HG03064 (cell line): Measurements from ENCODE around the gene GJB3.
"Not testable (repeated sequence)": the region's sequence is repeated elsewhere in the genome, so short reads cannot be mapped to it uniquely, and the experiment has no call there.

ENCODE experiments used
- ATAC-seq: cut with Tn5 transposase; IDR thresholded peaks from one replicate; pipeline ENCODE4 v1.9.1; 2021; ENCODE audit warnings: low read depth; ENCODE audit not compliant: unreplicated experiment

Gene GJB3

DNA sequence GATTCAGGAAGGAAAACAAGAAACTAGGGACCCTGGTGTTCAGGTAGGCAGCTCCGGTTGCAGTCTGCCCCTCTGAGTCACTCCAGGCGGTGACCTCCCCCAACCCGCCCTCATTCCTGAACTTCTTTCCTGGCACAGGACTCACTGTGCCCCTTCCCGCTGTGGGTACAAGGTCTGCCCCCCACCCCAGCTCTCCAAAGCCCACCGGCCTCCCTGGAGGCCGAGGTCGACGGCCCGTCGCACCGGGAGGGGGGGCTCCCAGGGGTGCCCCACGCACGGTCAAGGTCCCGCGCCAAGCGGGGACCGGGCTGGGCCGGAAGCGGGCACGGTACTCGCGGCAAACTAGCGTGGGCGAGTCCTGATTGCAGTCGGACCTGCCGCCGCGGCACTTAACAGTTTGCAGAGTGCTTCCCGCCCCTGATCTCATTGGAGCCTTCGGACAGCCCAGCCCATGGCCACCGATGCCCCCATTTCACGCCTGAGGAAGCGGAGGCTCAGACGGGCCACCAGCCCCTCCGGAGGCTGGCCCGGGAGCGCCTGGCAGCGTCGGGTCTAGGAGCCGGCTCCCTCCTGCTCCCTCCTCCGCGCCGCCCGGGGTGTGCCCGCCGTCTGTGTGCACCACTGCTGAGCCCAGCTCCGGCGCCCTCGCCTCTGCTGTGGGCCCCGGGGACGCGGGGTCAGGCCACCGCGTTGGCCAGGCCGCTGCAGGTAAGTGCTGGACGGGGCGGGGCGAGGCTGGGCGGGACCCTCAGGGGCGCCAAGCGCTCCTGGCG, at the start of gene GJB3:
GJB3 (plus strand) TSS at position 144 of the 773 bp plus-strand sequence. CDS start 3,549 bp downstream, outside the sequence.
- no peak for ATAC-seq

DNA sequence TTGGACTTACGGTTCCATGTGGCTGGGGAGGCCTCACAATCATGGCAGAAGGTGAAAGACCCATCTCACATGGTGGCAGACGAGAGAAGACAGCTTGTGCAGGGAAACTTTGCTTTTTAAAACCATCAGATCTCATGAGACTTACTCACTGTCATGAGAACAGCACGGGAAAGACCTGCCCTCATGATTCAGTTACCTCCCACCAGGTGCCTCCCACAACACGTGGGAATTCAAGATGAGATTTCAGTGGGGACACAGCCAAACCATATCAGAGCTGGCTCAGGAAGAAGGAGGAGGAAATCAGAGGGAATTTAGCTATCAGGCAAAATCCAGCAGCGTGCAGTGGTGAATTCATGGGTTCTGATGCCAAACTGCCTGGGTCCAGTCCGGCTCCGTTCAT, 48.2 kb upstream of the GJB3 start:
- ATAC-seq, result not testable (repeated sequence)

DNA sequence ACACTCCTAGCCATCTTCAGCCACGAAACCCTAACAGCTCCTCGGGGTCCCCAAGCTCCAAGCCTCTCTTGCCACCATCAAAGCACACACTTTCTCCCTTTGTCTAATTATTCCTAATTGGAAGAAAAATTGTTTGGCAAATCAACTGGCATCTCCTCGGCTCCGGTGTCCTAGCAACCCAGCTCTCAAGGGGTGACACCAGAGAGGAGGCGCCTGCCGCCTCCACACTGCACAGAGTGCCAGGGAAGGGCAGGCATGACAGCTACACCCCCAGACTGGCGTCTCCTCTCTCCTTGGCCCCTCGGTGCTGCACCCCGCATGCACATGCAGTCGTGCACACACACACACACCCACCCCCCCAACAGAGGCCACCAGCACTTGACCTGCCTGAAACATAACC, 44.3 kb upstream of the GJB3 start:
- no peak for ATAC-seq

DNA sequence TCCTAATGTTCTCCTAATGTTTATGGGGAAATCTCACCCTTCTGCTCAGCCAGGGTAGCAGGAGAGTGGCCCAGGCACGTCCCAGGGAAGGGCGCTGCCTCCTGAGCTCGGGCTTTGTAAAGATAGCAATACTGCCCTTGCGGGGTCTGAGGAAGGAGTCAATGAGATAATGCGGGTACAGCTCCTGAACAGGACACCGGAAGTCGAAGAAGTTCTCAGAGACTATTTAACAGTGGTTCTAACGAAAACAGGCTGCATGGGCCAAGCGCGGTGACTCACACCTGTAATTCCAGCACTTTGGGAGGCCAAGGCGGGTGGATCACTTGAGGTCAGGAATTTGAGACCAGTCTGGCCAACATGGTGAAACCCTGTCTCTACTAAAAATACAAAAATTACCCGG, 43.8 kb upstream of the GJB3 start:
- not testable (repeated sequence) for ATAC-seq

DNA sequence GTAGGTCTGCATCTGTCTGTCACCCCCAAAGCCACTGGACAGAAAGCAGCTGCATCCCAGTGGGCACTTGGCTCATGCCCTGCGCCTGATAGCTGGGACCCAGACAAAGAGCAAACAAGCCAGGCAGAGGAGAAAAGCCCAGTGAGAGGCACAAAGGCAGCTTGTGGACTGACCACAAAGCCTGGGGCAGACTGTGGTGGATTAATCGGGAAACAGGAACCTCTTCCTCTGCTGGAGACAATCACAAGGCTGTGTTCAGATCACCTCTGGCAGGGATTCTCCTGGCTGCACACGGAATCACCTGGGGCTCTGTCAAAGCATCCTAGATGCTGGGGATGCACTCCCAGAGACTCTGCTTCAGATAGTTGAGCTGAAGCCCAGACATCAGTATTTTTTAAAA, 41.4 kb upstream of the GJB3 start:
- ATAC-seq, result no peak

DNA sequence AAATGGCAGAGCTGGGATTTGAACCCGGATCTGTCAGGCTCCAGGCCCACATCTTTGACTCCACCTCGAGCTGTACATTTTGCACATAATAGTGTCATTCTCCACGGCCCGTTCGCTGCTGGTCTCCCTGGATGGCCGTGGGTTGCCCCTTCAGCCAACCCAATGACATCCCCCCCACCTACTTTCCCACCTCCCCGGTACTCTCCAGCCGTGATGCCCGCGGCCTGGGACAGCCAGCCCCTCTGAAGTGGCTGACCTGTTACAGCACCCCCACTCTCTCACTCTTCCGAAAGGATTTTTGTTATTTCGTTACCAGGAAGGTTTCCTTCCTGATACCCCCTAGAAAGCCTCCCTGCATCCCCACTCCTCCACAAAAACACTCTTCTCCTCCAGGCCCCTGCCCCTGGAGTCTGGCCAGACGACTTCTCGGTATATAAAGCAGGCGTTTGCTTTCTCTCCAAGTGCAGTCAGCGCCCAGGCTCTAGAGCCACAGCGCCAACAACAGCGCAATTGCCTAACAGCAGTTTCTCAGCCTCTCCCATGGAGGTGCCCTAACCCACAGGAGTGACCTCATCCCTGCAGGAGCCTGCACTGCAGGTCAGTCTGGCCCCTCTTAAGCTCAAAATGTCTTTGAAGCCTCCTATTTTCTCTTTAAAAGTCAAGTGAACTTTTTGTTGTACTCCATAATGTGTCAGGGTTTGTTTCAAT, 40.7 kb upstream of the GJB3 start:
- no peak for ATAC-seq

DNA sequence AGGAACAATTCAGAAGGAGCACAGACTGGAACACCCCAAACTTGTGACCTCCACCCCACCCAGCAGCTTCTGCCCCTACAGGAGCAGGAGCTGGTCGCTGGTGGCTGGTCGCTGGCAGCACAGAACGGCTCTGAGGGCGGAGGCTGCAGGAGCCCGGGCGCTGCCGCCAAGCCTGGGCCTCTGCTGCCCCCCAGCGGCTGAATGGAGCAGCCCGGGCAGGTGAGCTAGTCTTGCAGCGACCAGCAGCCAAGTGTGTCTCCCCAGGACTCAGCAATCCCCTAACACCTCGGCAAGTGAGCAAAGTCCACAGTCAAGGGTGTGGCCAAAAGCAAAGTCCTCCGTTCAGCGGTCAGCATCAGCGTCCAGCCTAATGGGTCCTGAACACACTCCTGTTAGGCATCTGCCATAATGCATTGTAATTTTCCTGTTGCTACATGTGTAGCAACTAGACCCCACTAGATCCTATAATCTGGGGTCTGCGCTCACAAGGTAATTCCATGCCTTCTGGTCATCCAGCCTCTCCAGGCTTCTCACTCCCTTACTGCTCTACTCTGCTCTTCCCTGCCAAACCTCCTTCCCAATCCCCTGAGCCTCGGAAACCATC, 38.2 kb upstream of the GJB3 start:
- ATAC-seq, result no peak

DNA sequence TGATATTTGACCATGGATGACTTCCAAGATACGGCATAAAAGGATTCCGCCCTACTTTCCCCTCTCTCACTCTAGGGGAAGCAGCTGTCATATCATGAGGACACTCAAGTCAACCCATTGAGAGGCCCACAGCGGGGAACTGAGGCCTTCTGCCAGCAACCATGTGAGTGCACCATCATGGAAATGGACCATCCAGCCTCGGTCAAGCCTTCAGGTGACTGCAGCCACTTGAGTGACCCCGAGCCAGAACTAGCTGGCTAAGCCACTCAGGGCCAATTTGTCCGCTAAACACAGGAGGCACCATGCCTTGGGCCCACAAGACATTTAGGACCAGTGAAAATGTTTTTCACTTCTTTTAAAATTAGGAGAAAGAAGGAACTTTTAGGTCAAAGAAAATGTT, 37.2 kb upstream of the GJB3 start:
- ATAC-seq, result no peak

DNA sequence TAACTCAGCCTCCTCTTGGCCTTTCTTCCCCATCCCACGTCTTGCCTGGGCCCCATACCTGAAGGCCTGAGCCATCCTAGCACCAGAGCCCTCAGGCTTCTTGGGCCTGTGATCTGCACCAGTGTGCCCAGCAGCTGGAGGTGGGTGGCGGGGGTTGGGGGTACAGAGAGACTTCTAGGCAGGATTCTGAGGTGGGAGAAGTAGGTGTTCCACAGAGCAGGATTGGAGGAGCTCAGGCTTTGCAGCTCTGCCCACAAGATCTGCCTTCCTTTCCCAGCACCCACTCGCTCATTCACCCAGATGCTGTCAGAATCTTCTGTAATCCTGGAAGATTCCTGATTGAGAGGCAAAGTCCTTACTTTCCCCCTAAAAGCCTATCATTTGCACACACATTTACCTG, 36.2 kb upstream of the GJB3 start:
- ATAC-seq, result no peak

DNA sequence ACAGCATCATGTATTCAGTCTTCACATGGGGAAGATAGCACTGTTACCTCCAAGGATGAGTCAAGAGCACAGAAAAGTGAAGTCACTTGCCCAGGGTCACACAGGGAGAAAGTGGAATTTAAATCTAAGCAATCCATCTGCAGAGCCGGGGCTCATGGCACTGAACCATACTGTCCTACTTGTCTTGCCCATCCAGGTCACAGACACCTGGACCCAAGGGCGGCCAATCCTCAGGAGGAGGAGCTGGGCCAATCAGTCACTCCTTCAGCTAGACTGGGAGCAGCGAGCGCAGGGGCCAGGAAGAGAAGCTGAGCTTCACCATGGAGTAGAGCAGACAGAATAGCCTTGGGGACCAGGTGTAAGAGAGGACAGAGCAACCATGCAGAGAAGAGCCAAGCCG, 35.3 kb upstream of the GJB3 start:
- ATAC-seq, result no peak

DNA sequence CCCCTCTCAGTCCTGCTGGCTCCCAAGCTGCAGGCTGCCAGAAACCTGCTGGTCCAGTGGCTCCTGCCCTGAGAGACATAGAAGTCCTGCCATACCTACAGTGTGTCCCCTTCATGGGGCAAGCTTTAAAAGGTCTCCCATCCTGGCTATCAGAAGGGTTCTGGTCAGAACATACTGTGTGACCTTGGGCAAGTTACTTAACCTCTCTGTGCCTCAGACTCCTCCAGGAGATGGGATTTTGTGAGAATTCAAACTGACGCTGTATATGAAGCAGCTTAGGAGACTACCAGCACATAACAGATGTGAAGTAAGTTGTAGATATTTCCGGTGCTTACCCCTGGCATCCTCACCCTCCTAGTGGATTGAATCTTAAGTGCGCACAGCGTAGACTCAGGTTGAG, 34.9 kb upstream of the GJB3 start:
- ATAC-seq, result no peak

DNA sequence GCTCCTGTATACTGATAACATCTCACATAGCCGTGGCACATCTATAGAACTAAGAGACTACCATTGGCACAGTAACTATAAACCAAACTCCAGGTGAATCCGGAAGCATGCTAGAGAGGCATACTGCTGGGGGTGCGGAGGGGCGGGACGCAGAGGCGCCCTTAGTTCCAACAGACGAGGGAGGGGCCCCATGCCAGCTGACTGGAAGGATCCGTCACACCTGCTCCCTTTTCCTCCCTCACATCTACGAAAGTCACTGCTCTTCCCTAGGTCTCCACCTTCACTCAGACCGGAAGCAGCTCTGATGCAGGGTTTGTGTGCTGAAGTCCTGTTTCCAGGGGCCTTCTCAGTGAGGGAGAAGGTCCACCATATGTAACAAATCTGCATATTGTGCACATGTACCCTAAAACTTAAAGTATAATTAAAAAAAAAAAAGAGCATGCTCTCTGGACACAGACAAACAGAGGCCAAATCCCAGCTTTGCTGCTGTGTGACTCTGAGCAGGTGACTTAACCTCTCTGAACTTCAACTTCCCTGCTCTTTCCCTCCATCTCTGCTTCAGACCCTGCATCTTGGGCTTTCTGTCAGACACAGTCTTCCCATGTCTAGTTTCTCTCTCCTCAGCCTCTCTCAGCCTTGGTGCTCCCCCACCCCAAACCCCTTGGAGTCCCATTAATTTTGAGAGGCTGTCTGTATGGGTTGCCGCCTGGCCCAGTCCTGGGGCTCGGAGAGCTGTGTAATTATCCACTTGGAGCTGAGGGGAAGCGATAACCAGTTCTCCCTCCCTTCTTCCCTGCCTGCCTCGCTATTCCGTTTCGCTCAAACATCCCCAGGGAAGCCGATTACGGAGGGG, 34.0 kb upstream of the GJB3 start:
- no peak for ATAC-seq

DNA sequence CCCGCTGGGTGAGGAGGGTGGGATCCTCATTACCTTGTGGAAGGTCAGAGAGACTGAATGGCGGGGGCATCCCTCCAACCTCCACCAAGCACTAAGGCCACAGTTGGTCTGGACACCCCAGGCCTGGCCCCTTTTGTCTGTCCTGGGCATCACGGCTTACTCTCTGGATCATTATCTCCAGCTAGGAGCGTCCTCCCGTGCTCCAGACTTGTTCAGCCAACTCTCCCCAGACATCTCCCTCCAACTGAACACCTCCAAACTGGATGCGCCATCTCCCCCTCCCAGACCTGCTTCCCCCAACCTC, 33.4 kb upstream of the GJB3 start:
- no peak for ATAC-seq

DNA sequence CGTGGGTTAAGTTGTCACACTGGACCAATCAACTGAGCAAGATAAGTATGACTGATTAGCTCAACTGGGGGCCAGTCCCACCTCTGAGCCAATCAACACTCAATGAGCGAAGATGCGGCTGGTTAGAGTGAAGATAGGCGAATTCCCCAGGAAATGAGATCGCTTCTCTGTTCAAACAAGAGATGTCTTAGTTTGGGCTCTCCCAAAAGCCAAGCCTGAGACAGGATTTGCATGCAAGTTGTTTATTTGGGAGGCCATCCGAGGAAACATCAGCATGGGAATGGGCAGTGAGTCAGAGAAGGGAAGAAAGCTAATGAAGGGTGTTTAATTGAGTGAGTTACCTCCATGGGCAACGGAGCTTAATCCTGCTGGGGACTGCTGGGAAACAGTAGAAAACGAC, 31.0 kb upstream of the GJB3 start:
- ATAC-seq, result no peak

DNA sequence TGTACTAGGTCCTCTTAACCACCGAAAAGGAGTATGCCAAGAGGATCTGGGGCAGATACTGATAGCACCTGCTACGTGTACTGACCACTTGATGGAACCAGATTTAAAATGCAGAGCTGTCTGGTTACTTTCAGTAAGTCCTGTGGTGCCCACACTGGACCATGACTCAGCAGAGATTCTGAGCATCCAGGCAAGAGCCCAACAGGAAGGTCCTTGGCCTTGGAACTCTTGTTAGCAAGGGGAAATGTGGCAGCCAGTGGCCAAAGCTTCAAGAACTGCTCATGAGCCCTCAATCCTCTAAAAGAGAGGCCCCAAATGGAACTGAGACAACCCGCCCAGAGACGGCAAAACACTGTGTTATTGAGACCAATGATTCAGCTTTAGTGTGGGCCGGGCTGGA, 30.4 kb upstream of the GJB3 start:
- ATAC-seq, result no peak

DNA sequence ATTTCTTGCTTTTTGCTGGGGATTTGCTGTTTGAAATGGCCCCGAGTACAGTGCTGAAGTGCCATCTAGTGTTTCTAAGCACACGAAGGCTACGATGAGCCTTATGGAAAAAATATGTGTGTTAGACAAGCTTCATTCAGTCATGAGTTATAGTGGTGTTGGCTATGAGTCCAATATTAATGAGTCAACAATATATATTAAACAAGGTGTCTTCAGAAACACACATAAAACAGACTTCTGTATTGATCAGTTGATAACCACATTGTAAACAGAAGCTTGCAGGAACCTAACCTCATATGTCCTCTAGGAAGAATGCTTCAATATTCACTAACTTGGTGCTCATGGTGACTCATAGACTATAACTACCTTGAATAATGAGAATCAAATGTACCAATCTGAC, 27.9 kb upstream of the GJB3 start:
- ATAC-seq, result no peak

DNA sequence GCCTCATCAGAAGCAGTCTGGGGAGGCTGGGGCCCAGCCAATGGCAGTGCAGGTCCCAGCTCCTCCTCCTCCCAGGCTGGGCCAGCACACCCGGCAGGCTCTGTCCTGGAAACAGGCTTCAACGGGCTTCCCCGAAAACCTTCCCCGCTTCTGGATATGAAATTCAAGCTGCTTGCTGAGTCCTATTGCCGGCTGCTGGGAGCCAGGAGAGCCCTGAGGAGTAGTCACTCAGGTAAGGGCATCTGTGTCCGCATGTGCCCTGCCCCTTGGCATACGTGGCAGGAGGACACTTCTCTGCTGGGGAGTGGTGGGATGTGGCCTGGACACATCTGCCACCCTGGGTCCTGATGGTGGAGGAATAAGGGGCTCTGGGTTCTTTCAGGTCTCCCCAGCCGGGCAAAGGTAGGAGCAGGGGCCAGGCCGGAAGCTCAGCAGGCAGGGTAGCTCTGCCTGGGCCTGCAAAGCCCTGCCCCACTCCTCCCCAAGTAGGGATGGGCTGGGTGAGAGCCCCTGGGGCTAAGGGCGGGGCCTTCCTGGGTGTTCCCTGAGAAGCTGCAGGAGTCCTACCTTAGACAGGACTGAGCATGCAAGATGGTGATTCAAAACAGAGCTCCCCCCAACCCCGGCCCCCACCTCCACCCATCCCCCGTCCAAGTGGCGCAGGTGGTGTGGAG, 25.9 kb upstream of the GJB3 start, which contains the start of gene GJB5:
GJB5 (plus strand) TSS at position 84 of the 674 bp plus-strand sequence. CDS start 2,284 bp downstream, outside the sequence.
- ATAC-seq, result no peak

DNA sequence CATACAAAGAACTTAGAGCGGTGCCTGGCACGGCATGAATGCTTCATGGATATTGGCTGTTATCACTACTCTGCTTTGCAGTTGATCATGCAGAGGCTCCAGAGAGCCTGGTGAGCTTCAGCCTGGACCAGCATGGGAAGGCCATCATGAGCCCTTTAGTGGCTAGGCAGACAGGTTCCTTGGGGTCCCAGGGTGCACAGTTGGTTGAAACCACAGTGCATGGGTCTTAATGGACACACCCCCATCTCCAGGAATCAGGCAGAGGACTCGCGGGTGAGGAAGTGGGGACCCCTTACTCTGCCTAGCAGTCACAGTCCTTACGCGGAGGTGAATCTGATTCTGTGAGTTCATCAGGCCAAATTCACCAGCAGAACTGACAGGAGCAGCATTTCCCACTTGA, 25.1 kb upstream of the GJB3 start:
- no peak for ATAC-seq

DNA sequence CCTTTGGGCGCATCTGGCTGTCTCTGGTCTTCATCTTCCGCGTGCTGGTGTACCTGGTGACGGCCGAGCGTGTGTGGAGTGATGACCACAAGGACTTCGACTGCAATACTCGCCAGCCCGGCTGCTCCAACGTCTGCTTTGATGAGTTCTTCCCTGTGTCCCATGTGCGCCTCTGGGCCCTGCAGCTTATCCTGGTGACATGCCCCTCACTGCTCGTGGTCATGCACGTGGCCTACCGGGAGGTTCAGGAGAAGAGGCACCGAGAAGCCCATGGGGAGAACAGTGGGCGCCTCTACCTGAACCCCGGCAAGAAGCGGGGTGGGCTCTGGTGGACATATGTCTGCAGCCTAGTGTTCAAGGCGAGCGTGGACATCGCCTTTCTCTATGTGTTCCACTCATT, 23.6 kb upstream of the GJB3 start:
- no peak for ATAC-seq

DNA sequence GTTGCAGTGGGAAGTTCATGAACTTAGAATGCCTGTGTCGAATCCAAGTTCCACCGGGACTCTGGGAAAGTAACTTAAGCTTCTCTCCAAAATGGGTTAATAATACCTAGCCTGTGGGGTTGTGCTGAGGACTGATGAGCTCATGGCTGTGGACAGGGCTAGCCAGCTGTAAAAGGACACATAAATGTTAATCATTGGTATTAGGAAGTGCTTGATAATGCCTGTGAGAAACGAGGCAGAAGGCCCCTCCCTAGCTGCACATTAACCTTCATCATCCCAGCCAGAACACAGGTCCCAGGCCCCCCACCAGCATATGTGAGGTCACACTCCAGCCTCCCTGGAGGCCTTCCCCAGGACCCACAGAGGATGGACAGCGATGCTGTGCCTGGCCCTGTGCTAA, 22.3 kb upstream of the GJB3 start:
- ATAC-seq, result no peak
